ES-I3 (cell line): ENCODE measurements around the gene TRIM2.

Experiments used
- H3K36me3 ChIP-seq: 2 replicates; pipeline ENCODE4 v1.6.1; 2013; ENCODE audit warnings: mild to moderate bottlenecking, low read length, control low read depth, moderate library complexity; ENCODE audit not compliant: insufficient read depth
- H3K4me1 ChIP-seq: 2 replicates; pipeline ENCODE4 v1.6.1; 2013; ENCODE audit warnings: mild to moderate bottlenecking, control low read depth, low read length; ENCODE audit not compliant: insufficient read depth
- H3K9ac ChIP-seq: 2 replicates; pipeline ENCODE4 v1.6.1; 2013; ENCODE audit warnings: low read depth, mild to moderate bottlenecking, low read length, moderate library complexity
- H3K9me3 ChIP-seq: 2 replicates; pipeline ENCODE4 v1.6.1; 2013; ENCODE audit warnings: mild to moderate bottlenecking, low read length, moderate library complexity; ENCODE audit not compliant: control insufficient read depth, insufficient read depth

TRIM2 gene

GRCh38 chr4:153206534-153206933 lies 2.3 kb downstream of the TRIM2 start:
- H3K9me3 ChIP-seq: no peaks in the 10 kb centered on the region
- no peaks in the 10 kb centered on the region for H3K36me3 ChIP-seq
- peak overlapping the region; percentile 22; the same call in 1 of the 2 replicates for H3K9ac ChIP-seq
- peaks cover 32% of the 10 kb centered on the region for H3K4me1 ChIP-seq

- H3K9ac ChIP-seq: peak overlapping the region; percentile 22; the same call in 1 of the 2 replicates
Measured at GRCh38 chr4:153207027-153207426, 2.8 kb downstream of the TRIM2 start.

GRCh38 chr4:153207567-153207966 lies 3.3 kb downstream of the TRIM2 start:
- no peaks in the 10 kb centered on the region for H3K36me3 ChIP-seq
- H3K9ac ChIP-seq: no peak overlapping the region
- H3K9me3 ChIP-seq: no peaks in the 10 kb centered on the region
- peaks cover 32% of the 10 kb centered on the region for H3K4me1 ChIP-seq

More at GRCh38 chr4:153207027-153207426, 2.8 kb downstream of the TRIM2 start:
- peaks cover 32% of the 10 kb centered on the region for H3K4me1 ChIP-seq
- no peaks in the 10 kb centered on the region for H3K9me3 ChIP-seq
- no peaks in the 10 kb centered on the region for H3K36me3 ChIP-seq

- Histone ChIP-seq H3K36me3 (no peaks in the 10 kb centered on the region), H3K9ac (no peak overlapping the region), H3K4me1 (peaks cover 32% of the 10 kb centered on the region), H3K9me3 (no peaks in the 10 kb centered on the region)
Measured at GRCh38 chr4:153209410-153209809, 5.2 kb downstream of the TRIM2 start.

- no peaks in the 10 kb centered on the region for H3K36me3 ChIP-seq
- H3K4me1 ChIP-seq: peaks cover 28% of the 10 kb centered on the region
- H3K9ac ChIP-seq: no peak overlapping the region
- H3K9me3 ChIP-seq: no peaks in the 10 kb centered on the region
Measured at GRCh38 chr4:153210727-153211126, 6.5 kb downstream of the TRIM2 start.

- Histone ChIP-seq H3K36me3 (no peaks in the 10 kb centered on the region), H3K9ac (no peak overlapping the region), H3K4me1 (peaks cover 18% of the 10 kb centered on the region), H3K9me3 (no peaks in the 10 kb centered on the region; the same call in 1 of the 2 replicates)
Measured at GRCh38 chr4:153211986-153212728, 7.9 kb downstream of the TRIM2 start.

GRCh38 chr4:153212736-153213135 lies 8.5 kb downstream of the TRIM2 start:
- Histone ChIP-seq H3K4me1 (peaks cover 14% of the 10 kb centered on the region), H3K9ac (no peak overlapping the region), H3K36me3 (no peaks in the 10 kb centered on the region), H3K9me3 (no peaks in the 10 kb centered on the region; the same call in 1 of the 2 replicates)

GRCh38 chr4:153215921-153216320 lies 11.7 kb downstream of the TRIM2 start:
- Histone ChIP-seq H3K9ac (no peak overlapping the region), H3K36me3 (no peaks in the 10 kb centered on the region), H3K4me1 (peaks cover 4% of the 10 kb centered on the region; the same call in 1 of the 2 replicates), H3K9me3 (no peaks in the 10 kb centered on the region; the same call in 1 of the 2 replicates)

- H3K4me1 ChIP-seq: peaks cover 4% of the 10 kb centered on the region; the same call in 1 of the 2 replicates
- no peak overlapping the region for H3K9ac ChIP-seq
- no peaks in the 10 kb centered on the region for H3K36me3 ChIP-seq
- H3K9me3 ChIP-seq: no peaks in the 10 kb centered on the region; the same call in 1 of the 2 replicates
Measured at GRCh38 chr4:153216546-153216945, 12.3 kb downstream of the TRIM2 start.

GRCh38 chr4:153217440-153217839 lies 13.2 kb downstream of the TRIM2 start:
- H3K4me1 ChIP-seq: peaks cover 4% of the 10 kb centered on the region; the same call in 1 of the 2 replicates
- H3K9me3 ChIP-seq: no peaks in the 10 kb centered on the region; the same call in 1 of the 2 replicates
- H3K9ac ChIP-seq: no peak overlapping the region
- no peaks in the 10 kb centered on the region for H3K36me3 ChIP-seq

GRCh38 chr4:153218961-153219360 lies 14.7 kb downstream of the TRIM2 start:
- no peaks in the 10 kb centered on the region; the same call in 1 of the 2 replicates for H3K9me3 ChIP-seq
- H3K36me3 ChIP-seq: no peaks in the 10 kb centered on the region
- peaks cover 10% of the 10 kb centered on the region for H3K4me1 ChIP-seq
- no peak overlapping the region for H3K9ac ChIP-seq

GRCh38 chr4:153220682-153221395 lies 16.6 kb downstream of the TRIM2 start:
- no peaks in the 10 kb centered on the region; the same call in 1 of the 2 replicates for H3K9me3 ChIP-seq
- peaks cover 7% of the 10 kb centered on the region; the same call in 1 of the 2 replicates for H3K4me1 ChIP-seq
- no peak overlapping the region for H3K9ac ChIP-seq
- H3K36me3 ChIP-seq: no peaks in the 10 kb centered on the region

- Histone ChIP-seq H3K4me1 (peaks cover 7% of the 10 kb centered on the region; the same call in 1 of the 2 replicates), H3K36me3 (no peaks in the 10 kb centered on the region), H3K9me3 (no peaks in the 10 kb centered on the region), H3K9ac (peak overlapping the region; percentile 73)
Measured at GRCh38 chr4:153221783-153222706, 17.8 kb downstream of the TRIM2 start.
